Mucosa of stomach (tissue), 1 donor: Measurements from ENCODE around the gene C18orf32.

Experiments used
- H3K27me3 ChIP-seq: one replicate; pipeline ENCODE4 v1.7.0; 2013; ENCODE audit warnings: mild to moderate bottlenecking, low read length; ENCODE audit not compliant: control insufficient read depth, insufficient read depth
- H3K36me3 ChIP-seq: one replicate; pipeline ENCODE4 v1.7.0; 2013; ENCODE audit warnings: low read length; ENCODE audit not compliant: control insufficient read depth, insufficient read depth
- H3K4me1 ChIP-seq: one replicate; pipeline ENCODE4 v1.7.0; 2013; ENCODE audit warnings: mild to moderate bottlenecking, low read length; ENCODE audit not compliant: control insufficient read depth, insufficient read depth
- H3K4me3 ChIP-seq: one replicate; pipeline ENCODE4 v1.7.0; 2013; ENCODE audit warnings: low read length
- H3K9ac ChIP-seq: one replicate; pipeline ENCODE4 v1.7.0; 2013; ENCODE audit warnings: mild to moderate bottlenecking, low read length, moderate library complexity
- H3K9me3 ChIP-seq: one replicate; pipeline ENCODE4 v1.7.0; 2013; ENCODE audit warnings: mild to moderate bottlenecking, low read length, moderate library complexity; ENCODE audit not compliant: control insufficient read depth
- donor health status: Pancreatic carcinoma.

C18orf32 gene

DNA sequence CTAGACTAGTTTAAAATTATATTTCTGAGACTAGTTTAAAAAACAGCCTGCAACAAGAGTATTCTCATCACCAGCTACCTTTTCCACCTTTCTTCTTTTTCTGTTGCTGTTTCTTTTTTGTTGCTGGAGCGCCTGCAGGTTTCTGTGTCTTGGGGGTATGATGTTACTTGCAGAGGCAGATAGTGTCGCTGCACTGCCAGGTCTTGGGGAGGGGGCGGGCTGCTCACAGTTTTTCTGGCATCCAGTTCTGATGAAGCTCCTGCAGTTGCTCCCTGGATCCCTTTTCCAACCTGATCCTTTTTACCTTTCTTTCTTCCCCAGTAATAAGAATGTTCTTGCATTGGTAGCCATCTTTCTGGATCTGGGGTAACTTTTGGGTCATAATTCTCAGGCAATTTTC, 8.0 kb upstream of the C18orf32 start:
- Histone ChIP-seq H3K4me1 (no peaks in the 10 kb centered on the region), H3K27me3 (no peaks in the 10 kb centered on the region), H3K9me3 (no peaks in the 10 kb centered on the region), H3K9ac (no peak overlapping the region), H3K36me3 (peaks cover 5% of the 10 kb centered on the region), H3K4me3 (no peak overlapping the region)

DNA sequence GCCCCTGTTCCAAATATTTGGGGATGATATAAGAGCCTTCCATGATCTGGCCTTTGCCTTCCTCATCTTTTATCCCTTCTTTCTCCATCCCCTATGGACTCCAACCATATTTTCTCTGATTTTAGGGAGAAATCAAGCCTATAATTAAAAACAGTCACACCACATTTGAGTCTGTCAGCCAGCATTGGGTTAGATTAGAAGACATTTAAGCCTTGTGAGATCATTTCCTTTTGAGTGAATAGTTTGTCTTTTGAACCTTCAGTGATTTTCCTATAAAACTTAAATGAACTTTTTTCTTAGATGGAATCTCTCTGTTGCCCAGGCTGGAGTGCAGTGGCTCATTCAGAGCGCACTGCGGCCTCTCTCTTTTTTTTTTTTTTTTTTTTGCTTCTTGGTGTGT, 7.6 kb upstream of the C18orf32 start:
- Histone ChIP-seq H3K27me3 (no peaks in the 10 kb centered on the region), H3K4me3 (no peak overlapping the region), H3K9ac (no peak overlapping the region), H3K36me3 (peaks cover 5% of the 10 kb centered on the region), H3K9me3 (no peaks in the 10 kb centered on the region), H3K4me1 (no peaks in the 10 kb centered on the region)

DNA sequence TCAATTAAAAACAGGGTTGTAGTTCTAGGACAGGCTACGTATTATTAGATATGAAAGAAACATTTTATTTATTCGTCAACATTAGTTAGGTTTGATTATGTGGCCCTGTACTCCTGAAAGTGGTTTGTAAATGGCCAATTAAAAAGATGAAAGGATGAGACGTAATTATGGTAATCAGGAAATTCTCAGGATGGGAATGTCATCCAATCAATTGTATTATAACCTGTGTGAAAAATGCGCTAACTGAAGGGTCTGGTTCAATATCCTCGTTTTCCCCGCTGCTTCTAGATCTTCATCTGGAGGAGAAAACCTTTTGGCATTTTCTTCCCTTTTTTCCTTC, 5.6 kb upstream of the C18orf32 start:
- peaks cover 4% of the 10 kb centered on the region for H3K4me1 ChIP-seq
- H3K4me3 ChIP-seq: no peak overlapping the region
- H3K9ac ChIP-seq: no peak overlapping the region
- no peaks in the 10 kb centered on the region for H3K27me3 ChIP-seq
- H3K36me3 ChIP-seq: peaks cover 5% of the 10 kb centered on the region
- no peaks in the 10 kb centered on the region for H3K9me3 ChIP-seq

DNA sequence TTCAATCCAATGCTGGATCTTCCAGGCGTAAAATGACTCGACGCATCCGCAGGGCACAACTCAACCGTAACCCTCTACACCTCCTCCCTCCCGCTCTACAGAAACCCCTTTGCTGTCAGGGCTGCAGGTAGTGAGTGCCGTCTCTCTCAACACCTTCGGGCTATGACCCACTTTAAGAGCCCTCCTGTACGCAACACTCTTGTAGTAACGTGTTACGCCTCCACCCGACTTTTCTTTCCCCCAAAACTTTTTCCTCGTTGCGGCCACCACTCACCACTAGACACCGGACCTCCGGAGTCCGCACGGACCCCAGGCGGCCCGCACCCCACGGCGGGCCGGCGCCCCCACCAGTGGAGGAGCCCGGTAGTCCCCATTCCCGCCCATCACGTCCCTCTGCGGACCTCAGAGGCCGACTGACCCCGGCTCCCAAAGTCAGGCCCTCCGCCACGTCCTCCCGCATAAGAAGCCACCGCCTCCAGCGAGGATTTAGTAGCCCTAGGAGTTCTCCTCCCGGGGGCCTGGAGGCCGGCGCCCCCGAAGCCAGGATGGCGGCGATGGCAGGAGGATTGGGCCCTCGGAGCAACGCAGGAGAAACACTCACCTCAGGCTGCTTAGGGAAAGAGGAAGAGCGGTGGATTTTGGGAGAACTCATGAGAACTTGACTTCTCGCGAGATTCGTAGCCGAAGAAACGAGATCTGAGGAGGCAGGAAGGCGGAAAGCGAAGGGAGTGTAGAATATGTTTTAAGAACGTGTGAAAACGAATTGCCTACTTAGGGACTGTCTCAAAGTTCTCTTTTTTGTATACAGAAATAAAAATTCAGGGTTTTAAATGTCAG, 5.0 kb upstream of the C18orf32 start, which contains the start of gene RPL17:
RPL17 (minus strand) TSS at position 609 of the 837 bp plus-strand sequence.
- peak within 1 kb of the TSS; percentile 99 for H3K9ac ChIP-seq
- peaks cover 5% of the 10 kb centered on the region for H3K36me3 ChIP-seq
- H3K27me3 ChIP-seq: no peaks in the 10 kb centered on the region
- H3K9me3 ChIP-seq: no peaks in the 10 kb centered on the region
- peaks cover 10% of the 10 kb centered on the region for H3K4me1 ChIP-seq
- H3K4me3 ChIP-seq: peak within 1 kb of the TSS; percentile 73

DNA sequence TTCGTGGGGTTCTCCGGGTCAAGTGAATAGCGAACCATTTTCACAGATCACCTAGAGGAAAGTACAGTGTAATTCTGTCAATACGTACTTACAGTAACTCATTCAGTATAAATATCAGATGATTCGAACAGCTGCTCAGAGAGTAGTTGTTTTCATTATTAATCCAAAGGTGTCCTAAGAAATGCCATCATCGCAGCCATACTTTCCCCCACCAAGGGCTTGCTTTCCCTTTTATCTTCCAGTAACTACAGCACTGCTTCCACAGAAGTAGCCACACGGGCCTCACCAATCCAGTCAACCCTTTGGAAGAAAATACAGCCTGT, 4.5 kb upstream of the C18orf32 start:
- H3K9me3 ChIP-seq: no peaks in the 10 kb centered on the region
- no peaks in the 10 kb centered on the region for H3K27me3 ChIP-seq
- peak overlapping the region; percentile 73 for H3K4me3 ChIP-seq
- peaks cover 10% of the 10 kb centered on the region for H3K4me1 ChIP-seq
- peaks cover 5% of the 10 kb centered on the region for H3K36me3 ChIP-seq
- H3K9ac ChIP-seq: peak overlapping the region; percentile 99

DNA sequence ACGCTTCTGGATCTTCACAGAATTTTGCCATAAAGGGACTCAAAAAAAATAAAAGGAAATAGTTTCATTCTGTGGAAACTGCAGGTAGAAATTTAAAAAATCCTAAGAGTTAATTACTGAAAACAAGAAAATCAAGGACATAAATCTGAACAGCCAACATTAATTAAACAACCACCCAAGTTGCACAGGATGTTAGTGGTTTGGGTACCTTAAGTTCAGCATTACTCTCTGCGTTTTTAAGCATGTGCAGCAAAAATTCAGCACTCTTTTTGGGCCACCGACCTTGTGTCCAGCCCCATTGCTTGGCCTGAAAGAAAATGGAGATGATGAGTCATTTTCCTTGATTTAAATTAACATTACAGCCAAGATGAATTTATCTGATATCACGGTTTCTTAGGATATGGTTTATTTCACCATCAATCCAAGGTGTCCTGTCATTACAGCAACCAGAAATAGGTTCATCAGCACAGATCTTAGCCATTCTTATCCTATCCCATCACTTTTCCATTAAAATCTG, 3.3 kb upstream of the C18orf32 start:
- H3K27me3 ChIP-seq: no peaks in the 10 kb centered on the region
- H3K4me1 ChIP-seq: peaks cover 16% of the 10 kb centered on the region
- H3K4me3 ChIP-seq: no peak overlapping the region
- H3K9ac ChIP-seq: peak overlapping the region; percentile 99
- H3K36me3 ChIP-seq: peaks cover 5% of the 10 kb centered on the region
- no peaks in the 10 kb centered on the region for H3K9me3 ChIP-seq

DNA sequence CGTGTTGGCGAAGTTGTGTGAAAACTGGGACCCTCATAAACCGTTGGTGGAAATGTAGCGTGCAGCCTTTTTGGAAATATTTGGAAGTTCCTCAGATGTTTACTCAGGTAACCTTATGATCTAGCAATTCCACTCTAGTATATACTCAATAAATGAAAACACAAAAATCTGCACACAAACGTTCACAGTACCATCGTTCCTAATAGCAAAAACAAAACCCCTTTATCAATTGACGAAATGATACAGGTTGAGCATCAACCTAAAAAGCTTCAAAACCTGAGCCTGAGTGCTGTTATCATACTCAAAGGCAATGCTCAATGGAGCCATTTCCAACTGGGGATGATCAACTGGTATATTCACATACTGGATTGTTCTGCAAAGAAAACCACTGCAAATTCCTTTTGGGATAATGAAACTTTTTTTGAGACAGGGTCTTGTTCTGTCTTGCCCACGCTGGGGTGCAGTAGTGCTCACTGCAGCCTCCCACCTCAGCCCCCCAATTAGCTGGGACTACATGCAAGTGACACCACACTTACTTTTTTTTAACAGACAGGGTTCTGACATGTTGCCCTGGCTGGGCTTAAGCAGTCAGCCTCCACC, 777 bp upstream of the C18orf32 start:
- H3K27me3 ChIP-seq: no peaks in the 10 kb centered on the region
- peaks cover 5% of the 10 kb centered on the region for H3K36me3 ChIP-seq
- H3K4me3 ChIP-seq: peak overlapping the region; percentile 93
- peak overlapping the region; percentile 80 for H3K9ac ChIP-seq
- no peaks in the 10 kb centered on the region for H3K9me3 ChIP-seq
- H3K4me1 ChIP-seq: peaks cover 16% of the 10 kb centered on the region

DNA sequence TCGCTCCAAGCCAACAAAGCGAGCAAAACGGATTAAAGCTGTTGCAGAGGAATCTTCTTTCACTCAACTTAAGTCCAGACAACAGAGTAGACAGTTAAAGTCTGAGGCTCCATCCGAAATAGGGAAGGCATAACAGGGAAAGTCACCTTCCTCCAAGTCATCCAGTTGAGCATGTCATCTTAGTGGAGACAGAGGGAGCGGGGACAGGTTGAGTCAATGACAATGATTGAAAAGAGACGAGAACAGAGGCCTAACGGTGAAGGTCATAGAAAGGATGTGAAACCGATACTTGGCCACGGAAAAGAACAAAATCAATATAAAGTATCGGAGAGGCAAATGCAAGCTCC, 455 bp downstream of the C18orf32 start:
- H3K36me3 ChIP-seq: peaks cover 5% of the 10 kb centered on the region
- H3K9ac ChIP-seq: peak overlapping the region; percentile 80
- H3K4me1 ChIP-seq: peaks cover 16% of the 10 kb centered on the region
- no peaks in the 10 kb centered on the region for H3K27me3 ChIP-seq
- H3K9me3 ChIP-seq: no peaks in the 10 kb centered on the region
- peak overlapping the region; percentile 93 for H3K4me3 ChIP-seq

DNA sequence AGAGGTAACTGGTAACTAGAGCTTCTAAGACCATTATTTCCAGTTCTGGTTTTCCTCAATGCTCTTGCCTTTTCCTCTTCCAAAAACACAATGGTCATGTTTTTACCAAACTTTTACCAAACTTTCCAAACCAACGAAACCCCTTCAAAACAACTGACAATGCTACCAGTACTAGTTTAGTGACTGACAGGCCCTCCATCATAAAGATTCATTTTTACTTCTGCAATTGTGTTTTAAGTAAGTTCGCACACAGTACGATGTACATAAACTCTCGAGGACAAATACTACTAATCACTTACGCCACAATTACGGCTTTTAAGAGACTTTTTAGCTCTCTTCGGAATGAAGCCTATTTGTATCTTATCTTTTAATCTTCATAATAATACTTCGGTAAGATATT, 900 bp downstream of the C18orf32 start:
- Histone ChIP-seq H3K4me1 (peaks cover 16% of the 10 kb centered on the region), H3K36me3 (peaks cover 5% of the 10 kb centered on the region)

DNA sequence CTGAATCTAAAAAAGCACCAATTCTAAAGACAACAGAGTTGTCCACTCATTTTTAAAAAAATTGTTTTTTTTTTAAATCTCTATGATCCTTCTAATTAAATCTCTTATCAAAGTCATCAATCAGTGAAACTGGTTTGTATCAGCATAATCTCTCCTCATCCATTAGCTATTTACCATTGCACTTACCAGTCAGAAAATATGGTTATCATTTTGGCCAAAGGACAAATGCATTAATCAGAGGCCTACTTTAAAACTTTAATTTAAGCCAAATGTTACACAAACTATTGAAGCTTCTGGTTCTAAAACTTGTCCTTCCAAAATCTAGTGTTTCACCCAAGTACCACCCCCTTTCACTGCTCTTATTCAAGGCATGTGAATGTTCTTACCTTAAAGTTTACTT, 3.8 kb downstream of the C18orf32 start:
- H3K4me3 ChIP-seq: no peak overlapping the region
- no peaks in the 10 kb centered on the region for H3K36me3 ChIP-seq
- H3K9me3 ChIP-seq: no peaks in the 10 kb centered on the region
- no peaks in the 10 kb centered on the region for H3K27me3 ChIP-seq
- H3K4me1 ChIP-seq: peaks cover 16% of the 10 kb centered on the region
- no peak overlapping the region for H3K9ac ChIP-seq

More for the DNA sequence above, 900 bp downstream of the C18orf32 start:
- H3K9ac ChIP-seq: peak overlapping the region; percentile 80
- peak overlapping the region; percentile 93 for H3K4me3 ChIP-seq
- H3K27me3 ChIP-seq: no peaks in the 10 kb centered on the region
- H3K9me3 ChIP-seq: no peaks in the 10 kb centered on the region

DNA sequence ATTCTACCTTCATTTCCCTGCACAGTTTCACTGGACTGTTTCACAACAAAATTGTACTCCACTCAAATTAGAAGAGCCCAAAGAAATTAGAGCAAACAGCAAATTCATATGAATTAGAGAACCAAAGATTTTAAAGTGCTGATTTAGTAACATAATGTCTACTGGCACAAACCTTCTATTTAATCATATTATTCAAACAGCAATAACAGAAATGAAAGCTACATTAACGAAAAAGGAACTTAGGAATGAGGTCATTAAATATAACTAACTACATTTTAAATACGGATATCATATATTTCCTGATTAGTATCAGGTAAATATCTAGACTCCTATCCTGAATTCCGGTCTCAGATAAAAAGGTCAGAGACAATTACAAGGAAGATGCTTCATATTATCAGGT, 5.1 kb downstream of the C18orf32 start:
- Histone ChIP-seq H3K9me3 (no peaks in the 10 kb centered on the region), H3K36me3 (no peaks in the 10 kb centered on the region), H3K9ac (no peak overlapping the region), H3K27me3 (no peaks in the 10 kb centered on the region), H3K4me1 (peaks cover 6% of the 10 kb centered on the region), H3K4me3 (no peak overlapping the region)

DNA sequence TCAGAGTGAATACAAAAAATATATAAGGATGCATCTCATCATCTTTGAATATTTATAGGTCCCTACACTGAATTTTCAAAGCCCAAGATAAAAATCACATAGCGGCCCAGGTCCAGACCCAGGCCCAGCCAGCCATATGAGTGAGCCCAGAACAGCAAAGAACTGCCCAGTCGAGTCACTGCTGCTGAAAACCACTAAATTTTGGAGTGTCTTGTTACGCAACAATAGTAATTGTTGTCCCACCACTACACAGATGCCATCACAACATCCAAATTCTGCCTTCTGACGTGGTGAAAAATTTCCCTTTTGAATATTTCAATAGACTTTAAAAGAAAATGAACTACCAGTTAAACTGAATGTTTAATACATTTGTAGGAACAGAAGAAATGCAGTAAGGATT, 5.7 kb downstream of the C18orf32 start:
- Histone ChIP-seq H3K9ac (no peak overlapping the region), H3K4me3 (no peak overlapping the region), H3K4me1 (peaks cover 6% of the 10 kb centered on the region), H3K27me3 (no peaks in the 10 kb centered on the region), H3K36me3 (no peaks in the 10 kb centered on the region), H3K9me3 (no peaks in the 10 kb centered on the region)
